ENCODE measurements around the gene DPEP3. TPM values are rescaled to one million over a fixed set of nuclear protein-coding genes. Genes with fewer than 3 reads are reported as not detected.

The DPEP3 gene
- total and polyA plus RNA-seq, 2 experiments from 2014 or later = not detected

- DNase-seq (ENCODE audit: low spot score) = no peak
- no peak overlapping the region for H2AFZ ChIP-seq
- H3K4me2 ChIP-seq = no peak overlapping the region
- no peaks in the 10 kb centered on the region for H3K79me2 ChIP-seq
- no peak overlapping the region for H3K4me3 ChIP-seq
- no peaks in the 10 kb centered on the region for H3K9me3 ChIP-seq (ENCODE audit: low read depth)
- TF ChIP-seq CTCF (IDR thresholded peaks at IDR 0.05; ENCODE audit: poor library complexity) (no peak), EZH2phosphoT487 (IDR thresholded peaks at IDR 0.05; ENCODE audit: low read depth, severe bottlenecking, unreplicated experiment) (no peak), EZH2 (IDR thresholded peaks at IDR 0.05; ENCODE audit: borderline replicate concordance) (no peak)
- no peaks in the 10 kb centered on the region for H3K27me3 ChIP-seq
- WGBS (ENCODE audit: low lambda C conversion rate, missing lambda C conversion rate) = 88% methylated on average over 11 of the region's 11 CpGs
- H3K27ac ChIP-seq = no peak overlapping the region
- H3K36me3 ChIP-seq (replicated peaks; ENCODE audit: insufficient read depth, low read depth) = no peaks in the 10 kb centered on the region
- no peaks in the 10 kb centered on the region for H4K20me1 ChIP-seq (ENCODE audit: insufficient read depth, poor library complexity, severe bottlenecking)
- no peaks in the 10 kb centered on the region for H3K9me2 ChIP-seq (replicated peaks; ENCODE audit: insufficient read depth)
- no peaks in the 10 kb centered on the region for H3K4me1 ChIP-seq (ENCODE audit: insufficient read depth)
These were observed 7.3 kb upstream of the DPEP3 start for GRCh38 chr16:67987460-67988160.

GRCh38 chr16:67986949-67987348, 6.7 kb upstream of the DPEP3 start:
- no peak overlapping the region for H3K4me2 ChIP-seq
- H3K9me2 ChIP-seq (replicated peaks; ENCODE audit: insufficient read depth) = no peaks in the 10 kb centered on the region
- no peak overlapping the region for H2AFZ ChIP-seq
- TF ChIP-seq CTCF (IDR thresholded peaks at IDR 0.05; ENCODE audit: poor library complexity) = no peak
- no peaks in the 10 kb centered on the region for H4K20me1 ChIP-seq (ENCODE audit: insufficient read depth, poor library complexity, severe bottlenecking)
- 91% methylated on average over 5 of the region's 5 CpGs for WGBS (ENCODE audit: low lambda C conversion rate, missing lambda C conversion rate)
- H3K4me3 ChIP-seq = no peak overlapping the region
- DNase-seq (ENCODE audit: low spot score) = no peak
- no peaks in the 10 kb centered on the region for H3K27me3 ChIP-seq
- H3K36me3 ChIP-seq (replicated peaks; ENCODE audit: insufficient read depth, low read depth) = no peaks in the 10 kb centered on the region
- no peaks in the 10 kb centered on the region for H3K9me3 ChIP-seq (ENCODE audit: low read depth)
- H3K79me2 ChIP-seq = no peaks in the 10 kb centered on the region
- H3K27ac ChIP-seq = no peak overlapping the region
- no peaks in the 10 kb centered on the region for H3K4me1 ChIP-seq (ENCODE audit: insufficient read depth)

GRCh38 chr16:67982011-67982696, 1.9 kb upstream of the DPEP3 start:
- TF ChIP-seq EZH2 (IDR thresholded peaks at IDR 0.05; ENCODE audit: borderline replicate concordance) = no peak
- TF ChIP-seq EZH2phosphoT487 (IDR thresholded peaks at IDR 0.05; ENCODE audit: low read depth, severe bottlenecking, unreplicated experiment) = no peak
- no peak for TF ChIP-seq CTCF (IDR thresholded peaks at IDR 0.05; ENCODE audit: poor library complexity)
- no peak for DNase-seq (ENCODE audit: low spot score)
- Histone ChIP-seq H3K79me2 (no peaks in the 10 kb centered on the region), H2AFZ (no peak overlapping the region), H3K4me2 (no peak overlapping the region), H3K4me3 (no peak overlapping the region), H3K9me3 (ENCODE audit: low read depth) (no peaks in the 10 kb centered on the region), H3K4me1 (ENCODE audit: insufficient read depth) (no peaks in the 10 kb centered on the region), H3K9me2 (replicated peaks; ENCODE audit: insufficient read depth) (no peaks in the 10 kb centered on the region), H4K20me1 (ENCODE audit: insufficient read depth, poor library complexity, severe bottlenecking) (no peaks in the 10 kb centered on the region), H3K36me3 (replicated peaks; ENCODE audit: insufficient read depth, low read depth) (no peaks in the 10 kb centered on the region), H3K27ac (no peak overlapping the region), H3K27me3 (no peaks in the 10 kb centered on the region)
- WGBS (ENCODE audit: low lambda C conversion rate, missing lambda C conversion rate) = 97% methylated on average over 47 of the region's 49 CpGs
